ENCODE data around the gene NLRC5. TPM values are rescaled to one million over a fixed set of nuclear protein-coding genes. Genes with fewer than 3 reads are reported as not detected.
"Not testable (repeated sequence)": the region's sequence is repeated elsewhere in the genome, so short reads cannot be mapped to it uniquely, and the experiment has no call there.

Gene NLRC5
- total and polyA plus RNA-seq, 2 donors = 10.7 to 13.3 TPM

DNA sequence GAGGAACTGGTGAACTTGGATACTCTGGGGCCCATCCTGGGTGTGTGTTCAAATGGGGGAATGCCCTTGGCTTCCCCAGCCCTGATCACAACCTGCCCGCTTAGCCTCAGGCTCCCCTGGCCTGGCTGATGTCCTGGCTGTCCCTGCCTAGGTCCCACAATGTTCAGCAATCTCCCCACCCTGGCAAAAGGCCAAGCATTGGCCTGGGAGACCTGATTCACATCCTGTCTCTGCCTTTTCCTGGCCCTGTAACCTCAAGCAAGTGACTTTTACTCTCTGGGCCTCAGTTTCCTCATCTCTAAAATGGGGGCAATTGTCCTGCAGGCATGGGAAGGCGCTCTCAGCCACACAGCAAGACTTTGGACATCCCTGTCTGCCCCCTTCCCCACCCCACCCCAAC, 117.4 kb downstream of the NLRC5 start:
- H3K4me3 ChIP-seq (ENCODE audit: low read depth, low read length) = no peak overlapping the region
- peaks cover 2% of the 10 kb centered on the region for H3K36me3 ChIP-seq (ENCODE audit: insufficient read depth)
- 93% methylated on average over 2 of the region's 2 CpGs for WGBS

DNA sequence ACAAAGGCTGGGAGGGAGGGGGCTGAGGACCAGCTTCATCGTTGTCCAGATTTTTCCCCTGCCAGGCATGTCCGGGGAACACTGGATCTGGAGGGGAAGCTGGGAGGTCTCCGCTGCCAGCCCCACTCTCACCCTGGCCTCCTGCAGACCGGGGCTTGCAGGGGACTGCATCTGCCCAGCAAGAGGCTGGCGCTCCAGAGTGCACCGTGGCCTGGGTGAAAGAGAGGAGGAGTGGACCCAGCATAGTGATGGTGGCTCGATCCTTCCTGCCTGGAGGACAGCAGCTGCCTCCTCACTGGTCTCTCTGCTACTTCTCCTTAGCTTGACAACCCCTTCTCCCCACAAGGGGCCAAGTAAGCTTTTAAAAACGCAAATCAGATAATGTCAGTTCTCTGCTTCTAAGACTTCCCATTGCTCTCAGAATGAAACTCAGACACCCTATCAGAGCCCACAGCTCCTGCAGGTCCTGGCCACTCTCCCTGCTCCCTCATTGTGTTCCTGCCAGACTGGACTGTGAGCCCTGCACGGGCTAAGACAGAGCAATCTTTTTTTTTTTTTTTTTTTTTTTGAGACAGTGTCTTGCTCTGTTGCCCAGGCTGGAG, 118.1 kb downstream of the NLRC5 start:
- DNase-seq (ENCODE audit: extremely low spot score) = no peak
- 57% methylated on average over 9 of the region's 9 CpGs for WGBS
- peaks cover 2% of the 10 kb centered on the region for H3K36me3 ChIP-seq (ENCODE audit: insufficient read depth)

More for the DNA sequence above, 117.4 kb downstream of the NLRC5 start:
- no peak for DNase-seq (ENCODE audit: extremely low spot score)
- H3K4me1 ChIP-seq (ENCODE audit: insufficient read depth) = no peaks in the 10 kb centered on the region
- no peak overlapping the region for H3K27ac ChIP-seq (ENCODE audit: low read depth)

DNA sequence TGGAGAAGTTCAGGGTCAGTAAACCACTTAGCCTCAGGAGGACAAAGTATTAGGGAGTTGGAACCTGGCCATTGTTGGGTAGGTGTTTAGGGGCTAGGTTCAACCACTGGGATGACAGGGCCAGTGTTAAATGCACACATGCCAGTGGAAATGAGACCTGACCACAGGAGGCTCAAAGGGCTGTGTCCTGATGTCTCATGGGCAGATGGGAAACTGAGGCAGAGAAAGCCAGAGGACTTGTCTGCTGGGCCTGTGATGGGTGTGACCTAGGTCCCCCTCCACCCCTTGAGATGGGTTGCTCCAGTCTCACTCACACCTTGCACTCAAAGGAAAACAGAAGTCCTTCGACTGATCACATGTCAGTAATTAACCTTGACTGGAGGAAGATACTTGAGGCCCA, 119.1 kb downstream of the NLRC5 start:
- no peak overlapping the region for H3K4me3 ChIP-seq (ENCODE audit: low read depth, low read length)
- no peaks in the 10 kb centered on the region for H3K4me1 ChIP-seq (ENCODE audit: insufficient read depth)
- peaks cover 2% of the 10 kb centered on the region for H3K36me3 ChIP-seq (ENCODE audit: insufficient read depth)
- DNase-seq (ENCODE audit: extremely low spot score) = no peak
- H3K27ac ChIP-seq (ENCODE audit: low read depth) = no peak overlapping the region
- 78% methylated on average over 1 of the region's 1 CpG for WGBS

More for the DNA sequence above, 118.1 kb downstream of the NLRC5 start:
- Histone ChIP-seq H3K4me3 (ENCODE audit: low read depth, low read length) (no peak overlapping the region), H3K4me1 (ENCODE audit: insufficient read depth) (no peaks in the 10 kb centered on the region), H3K27ac (ENCODE audit: low read depth) (no peak overlapping the region)

DNA sequence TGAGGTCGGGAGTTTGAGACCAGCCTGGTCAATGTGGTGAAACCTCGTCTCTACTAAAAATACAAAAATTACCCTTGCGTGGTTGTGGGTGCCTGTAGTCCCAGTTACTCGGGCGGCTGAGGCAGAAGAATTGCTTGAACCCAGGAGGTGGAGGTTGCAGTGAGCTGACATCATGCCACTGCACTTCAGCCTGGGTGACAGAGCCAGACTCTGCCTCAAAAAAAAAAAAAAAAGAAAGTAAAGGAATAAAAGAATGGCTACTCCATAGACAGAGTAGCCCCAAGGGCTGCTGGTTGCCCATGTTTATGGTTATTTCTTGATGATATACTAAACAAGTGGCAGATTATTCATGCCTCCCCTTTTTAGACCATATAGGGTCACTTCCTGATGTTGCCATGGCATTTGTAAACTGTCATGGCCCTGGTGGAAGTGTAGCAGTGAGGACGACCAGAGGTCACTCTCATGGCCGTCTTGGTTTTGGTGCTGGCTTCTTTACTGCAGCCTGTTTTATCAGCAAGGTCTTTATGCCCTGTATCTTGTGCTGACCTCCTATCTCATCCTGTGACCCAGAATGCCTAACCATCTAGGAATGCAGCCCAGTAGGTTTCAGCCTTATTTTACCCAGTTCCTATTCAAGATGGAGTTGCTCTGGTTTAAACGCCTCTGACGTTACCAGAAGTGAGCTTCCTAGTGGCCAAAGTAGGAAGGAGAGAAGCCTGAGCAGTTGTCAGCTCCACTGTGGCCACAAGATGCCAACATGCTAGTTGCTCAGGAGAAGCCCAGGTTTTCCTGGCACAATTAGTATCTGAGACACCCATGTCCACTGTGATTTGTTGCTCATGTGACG, 120.1 kb downstream of the NLRC5 start:
- H3K4me3 ChIP-seq (ENCODE audit: low read depth, low read length); H3K27ac ChIP-seq (ENCODE audit: low read depth); DNase-seq (ENCODE audit: extremely low spot score); H3K4me1 ChIP-seq (ENCODE audit: insufficient read depth); H3K36me3 ChIP-seq (ENCODE audit: insufficient read depth): not testable (repeated sequence)
- WGBS = 90% methylated on average over 10 of the region's 10 CpGs

DNA sequence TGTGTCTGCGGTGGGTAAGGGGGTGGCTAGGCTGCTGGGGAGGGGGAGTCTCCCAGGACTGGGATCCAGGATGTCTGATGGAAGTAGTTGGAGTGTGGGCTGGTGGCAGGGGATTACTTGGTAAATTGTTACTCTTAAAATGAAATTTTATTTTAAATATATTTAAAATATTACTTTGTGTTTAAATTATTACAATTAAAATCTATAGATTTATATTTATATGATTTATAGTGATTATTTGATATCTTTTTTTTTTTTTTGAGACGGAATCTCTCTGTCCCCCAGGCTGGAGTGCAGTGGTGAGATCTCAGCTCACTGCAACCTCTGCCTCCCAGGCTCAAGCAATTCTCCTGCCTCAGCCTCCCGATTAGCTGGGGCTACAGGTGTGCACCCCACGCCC, 121.6 kb downstream of the NLRC5 start:
- DNase-seq (ENCODE audit: extremely low spot score) = no peak
- no peak overlapping the region for H3K4me3 ChIP-seq (ENCODE audit: low read depth, low read length)
- H3K4me1 ChIP-seq (ENCODE audit: insufficient read depth) = no peaks in the 10 kb centered on the region
- WGBS = 92% methylated on average over 4 of the region's 4 CpGs
- H3K27ac ChIP-seq (ENCODE audit: low read depth) = no peak overlapping the region
- no peaks in the 10 kb centered on the region for H3K36me3 ChIP-seq (ENCODE audit: insufficient read depth)

DNA sequence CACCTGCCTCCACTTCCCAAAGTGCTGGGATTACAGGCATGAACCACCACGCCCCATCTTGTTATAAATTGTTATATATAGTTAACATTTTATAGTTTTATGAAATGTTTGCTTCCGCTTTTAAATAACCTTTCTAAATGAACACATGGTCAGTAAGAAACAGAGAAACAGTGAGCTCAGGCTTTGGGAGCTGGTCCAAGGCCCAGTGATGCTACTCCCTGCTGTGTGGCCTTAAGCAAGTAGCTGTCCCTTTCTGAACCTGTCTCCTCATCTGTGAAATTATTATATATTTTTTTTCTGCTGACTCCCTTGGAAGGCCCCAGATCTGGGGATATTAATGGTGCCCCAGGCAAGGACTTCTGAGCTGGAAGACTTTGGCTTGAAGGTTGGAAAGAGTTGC, 122.1 kb downstream of the NLRC5 start:
- WGBS = 94% methylated on average over 2 of the region's 2 CpGs
- no peaks in the 10 kb centered on the region for H3K4me1 ChIP-seq (ENCODE audit: insufficient read depth)
- H3K27ac ChIP-seq (ENCODE audit: low read depth) = no peak overlapping the region

DNA sequence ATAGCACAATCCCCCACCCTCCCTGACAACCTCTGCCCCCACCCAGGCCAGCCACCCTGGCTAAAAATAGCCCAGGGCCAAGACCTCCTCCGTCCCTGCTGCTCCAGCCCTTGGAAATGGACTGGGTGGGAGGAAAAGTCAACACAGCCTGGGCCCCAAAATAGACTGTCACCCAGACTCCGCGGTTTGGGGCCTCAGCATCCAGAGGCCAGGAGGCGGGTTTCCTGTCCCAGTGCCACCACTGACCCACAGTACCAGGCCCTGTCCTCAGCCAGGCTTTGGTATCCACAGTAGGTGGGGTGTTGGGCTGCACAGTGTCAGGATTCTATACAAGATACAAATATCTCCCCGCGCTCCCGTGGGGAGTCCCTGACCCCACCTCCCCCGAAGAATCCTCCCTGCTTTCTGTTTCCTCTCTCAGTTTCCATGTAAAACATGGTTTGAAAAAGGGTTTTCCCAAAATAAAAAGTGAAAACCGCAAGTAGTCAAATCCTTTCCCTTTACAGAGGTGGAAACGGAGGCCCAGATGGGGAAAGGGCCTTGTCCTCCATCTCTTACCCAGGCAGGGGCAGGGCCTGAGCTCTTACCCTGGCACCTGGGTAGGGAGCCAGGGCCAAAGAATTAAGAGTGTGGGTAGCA, 123.2 kb downstream of the NLRC5 start:
- Histone ChIP-seq H3K27ac (ENCODE audit: low read depth) (no peak overlapping the region), H3K36me3 (ENCODE audit: insufficient read depth) (peaks cover under 1% of the 10 kb centered on the region), H3K4me1 (ENCODE audit: insufficient read depth) (no peaks in the 10 kb centered on the region), H3K4me3 (ENCODE audit: low read depth, low read length) (no peak overlapping the region)
- DNase-seq (ENCODE audit: extremely low spot score) = no peak
- 73% methylated on average over 10 of the region's 10 CpGs for WGBS

More for the DNA sequence above, 122.1 kb downstream of the NLRC5 start:
- DNase-seq (ENCODE audit: extremely low spot score) = no peak
- H3K4me3 ChIP-seq (ENCODE audit: low read depth, low read length) = no peak overlapping the region
- H3K36me3 ChIP-seq (ENCODE audit: insufficient read depth) = no peaks in the 10 kb centered on the region

DNA sequence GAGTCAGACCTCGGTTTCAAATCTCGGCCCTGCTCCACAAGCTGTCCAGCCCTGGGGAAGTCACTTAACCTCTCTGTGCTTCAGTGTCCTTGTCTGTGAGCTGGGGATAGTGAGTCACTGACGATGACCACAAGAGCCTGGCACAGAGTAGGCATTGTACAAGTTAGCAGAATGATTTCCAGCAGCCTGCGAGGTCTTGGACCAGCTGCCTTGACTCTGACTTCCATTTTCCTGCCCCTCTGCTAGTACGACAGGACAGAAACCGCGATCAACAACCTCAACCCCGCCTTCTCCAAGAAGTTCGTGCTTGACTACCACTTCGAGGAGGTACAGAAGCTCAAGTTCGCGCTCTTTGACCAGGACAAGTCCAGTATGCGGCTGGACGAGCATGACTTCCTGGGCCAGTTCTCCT, 123.7 kb downstream of the NLRC5 start:
- Histone ChIP-seq H3K4me3 (ENCODE audit: low read depth, low read length) (no peak overlapping the region), H3K36me3 (ENCODE audit: insufficient read depth) (peaks cover 2% of the 10 kb centered on the region), H3K4me1 (ENCODE audit: insufficient read depth) (no peaks in the 10 kb centered on the region), H3K27ac (ENCODE audit: low read depth) (no peak overlapping the region)
- 91% methylated on average over 14 of the region's 14 CpGs for WGBS
- no peak for DNase-seq (ENCODE audit: extremely low spot score)

DNA sequence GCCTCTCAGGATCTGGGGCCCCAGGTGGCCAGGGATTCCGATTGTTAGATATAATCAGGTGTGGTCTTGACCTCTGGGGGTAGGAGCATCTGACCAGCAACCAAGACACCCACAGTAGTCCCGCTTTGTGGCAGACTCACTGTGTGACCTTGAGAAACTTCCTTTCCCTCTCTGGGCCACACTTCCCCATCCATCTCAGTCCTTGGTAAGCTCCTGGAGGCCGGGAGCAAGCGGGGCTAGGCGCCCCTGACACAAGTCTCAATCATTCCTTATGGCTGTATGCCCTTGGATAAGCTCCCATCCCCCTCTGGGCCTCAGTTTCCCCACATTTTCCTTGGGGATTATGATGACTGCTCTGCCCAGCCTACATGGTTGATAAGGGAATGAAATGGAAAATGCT, 124.3 kb downstream of the NLRC5 start:
- WGBS = 96% methylated on average over 5 of the region's 5 CpGs
- Histone ChIP-seq H3K27ac (ENCODE audit: low read depth) (no peak overlapping the region), H3K36me3 (ENCODE audit: insufficient read depth) (peaks cover 2% of the 10 kb centered on the region), H3K4me1 (ENCODE audit: insufficient read depth) (no peaks in the 10 kb centered on the region), H3K4me3 (ENCODE audit: low read depth, low read length) (no peak overlapping the region)
- no peak for DNase-seq (ENCODE audit: extremely low spot score)

DNA sequence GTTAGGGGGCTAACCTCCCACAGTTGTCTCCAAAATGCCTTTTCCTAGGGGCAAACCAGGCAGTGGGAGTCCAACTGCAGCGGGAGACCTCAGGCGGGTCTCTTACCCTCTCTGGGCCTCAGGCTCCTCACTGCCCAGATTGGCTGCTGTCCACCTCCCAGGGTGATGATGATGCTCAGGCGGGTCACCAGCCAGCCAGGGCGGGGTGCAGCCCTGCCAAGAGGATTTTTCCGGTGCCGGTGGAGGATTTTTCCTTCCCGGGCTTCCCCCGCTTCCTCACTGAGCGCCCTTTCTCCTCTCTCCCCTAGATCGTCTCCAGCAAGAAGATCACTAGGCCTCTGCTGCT, 125.8 kb downstream of the NLRC5 start:
- WGBS = 45% methylated on average over 10 of the region's 10 CpGs
- no peak overlapping the region for H3K4me3 ChIP-seq (ENCODE audit: low read depth, low read length)
- H3K4me1 ChIP-seq (ENCODE audit: insufficient read depth) = no peaks in the 10 kb centered on the region
- H3K27ac ChIP-seq (ENCODE audit: low read depth) = no peak overlapping the region
- no peak for DNase-seq (ENCODE audit: extremely low spot score)
- peaks cover 2% of the 10 kb centered on the region for H3K36me3 ChIP-seq (ENCODE audit: insufficient read depth)

DNA sequence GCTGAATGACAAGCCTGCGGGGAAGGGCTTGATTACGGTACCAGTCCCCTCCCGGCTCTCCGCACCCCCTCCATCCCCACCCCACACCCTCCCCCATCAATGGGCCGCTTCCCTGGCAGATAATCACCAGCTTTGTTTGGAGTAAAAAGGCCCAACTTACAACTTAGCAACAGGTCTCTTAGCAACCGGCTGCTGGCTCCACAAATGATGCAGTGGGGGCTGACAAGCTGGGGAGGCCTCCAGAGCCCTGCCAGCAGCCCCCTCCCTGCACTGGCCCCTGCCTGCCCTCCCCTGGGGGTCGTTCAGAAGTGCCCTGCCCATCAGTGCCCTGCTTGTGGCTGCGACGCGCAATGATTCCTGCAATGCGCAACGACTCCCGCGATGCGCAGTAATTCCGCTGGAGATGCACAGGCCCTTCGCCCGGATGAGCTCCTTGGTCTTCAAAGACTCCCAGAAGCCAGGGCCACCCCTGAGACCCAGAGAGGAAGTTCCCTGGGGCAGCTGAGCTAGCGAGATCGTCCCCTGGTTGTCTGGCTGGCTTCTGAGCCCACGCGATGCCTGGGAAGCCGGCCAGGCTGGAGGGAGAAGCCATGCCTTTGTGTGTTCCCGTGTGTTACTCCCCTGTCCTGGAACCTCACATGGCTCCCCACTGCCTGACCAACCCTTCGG, 126.3 kb downstream of the NLRC5 start:
- peaks cover 2% of the 10 kb centered on the region for H3K36me3 ChIP-seq (ENCODE audit: insufficient read depth)

DNA sequence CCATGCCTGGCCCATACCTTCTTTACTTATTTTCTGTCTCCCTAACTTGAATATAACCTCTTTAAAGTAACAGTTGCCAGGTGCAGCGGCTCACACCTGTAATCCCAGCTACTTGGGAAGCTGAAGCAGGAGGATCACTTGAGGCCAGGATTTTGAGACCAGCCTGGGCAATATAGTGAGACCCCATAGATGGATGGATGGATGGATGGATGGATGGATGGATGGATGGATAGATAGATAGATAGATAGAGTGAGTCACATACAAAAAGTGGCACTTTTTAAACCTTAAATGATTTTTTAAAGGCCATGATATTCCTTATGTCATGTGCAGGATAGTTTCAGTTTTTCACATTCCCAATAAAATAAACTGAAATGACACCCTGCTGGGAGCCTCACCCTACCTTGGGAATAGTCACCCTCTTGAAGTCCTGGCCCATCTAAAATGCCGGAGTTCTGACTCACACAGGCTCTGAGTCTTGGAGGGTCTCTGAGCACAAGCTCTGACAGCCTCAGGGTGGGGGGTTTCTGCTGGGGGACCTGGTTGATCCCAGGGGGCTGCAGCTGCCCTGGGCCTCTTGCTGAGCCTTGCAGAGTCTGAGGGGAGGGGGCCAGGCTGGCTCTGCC, 129.2 kb downstream of the NLRC5 start:
- DNase-seq (ENCODE audit: extremely low spot score) = no peak
- Histone ChIP-seq H3K27ac (ENCODE audit: low read depth) (no peak overlapping the region), H3K36me3 (ENCODE audit: insufficient read depth) (peaks cover 2% of the 10 kb centered on the region), H3K4me1 (ENCODE audit: insufficient read depth) (no peaks in the 10 kb centered on the region), H3K4me3 (ENCODE audit: low read depth, low read length) (no peak overlapping the region)
- WGBS = 96% methylated on average over 2 of the region's 2 CpGs

More for the DNA sequence above, 126.3 kb downstream of the NLRC5 start:
- WGBS = 41% methylated on average over 25 of the region's 25 CpGs
- H3K4me3 ChIP-seq (ENCODE audit: low read depth, low read length) = no peak overlapping the region
- DNase-seq (ENCODE audit: extremely low spot score) = no peak
- no peaks in the 10 kb centered on the region for H3K4me1 ChIP-seq (ENCODE audit: insufficient read depth)
- no peak overlapping the region for H3K27ac ChIP-seq (ENCODE audit: low read depth)

DNA sequence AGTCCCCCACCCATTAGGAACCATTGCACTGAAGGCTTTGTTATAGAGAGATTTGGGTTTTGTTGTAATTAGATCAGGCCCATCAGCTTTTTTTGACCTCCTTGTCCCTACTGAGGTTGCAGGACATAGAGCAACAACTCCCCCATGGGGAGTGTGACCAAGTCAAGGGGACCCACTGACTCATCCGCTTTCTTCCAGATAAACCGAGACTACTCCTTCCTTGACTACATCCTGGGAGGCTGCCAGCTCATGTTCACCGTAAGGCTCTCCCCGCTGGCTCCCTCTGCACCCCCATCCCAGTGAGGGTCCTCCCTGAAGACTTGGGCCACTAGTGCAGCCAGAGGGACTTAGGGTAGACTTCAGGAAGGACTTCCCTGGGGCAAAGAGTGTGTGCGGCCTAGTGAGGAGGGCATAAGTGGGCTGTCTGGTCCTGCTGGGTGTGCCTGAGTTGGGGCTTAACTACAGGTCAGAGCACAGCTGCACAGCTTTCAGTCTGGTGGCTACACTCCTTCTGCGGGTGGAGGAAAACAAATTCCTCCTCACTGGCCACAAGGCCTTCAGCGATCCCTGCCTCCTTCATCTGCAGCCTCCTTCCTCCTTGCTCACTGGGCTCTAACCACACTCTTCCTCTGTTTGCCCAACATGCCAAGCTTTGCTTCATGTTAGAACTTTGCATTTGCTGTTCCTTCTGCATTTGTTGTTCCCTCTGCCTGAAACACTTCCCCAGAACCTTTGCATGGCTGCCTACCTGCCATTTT, 134.0 kb downstream of the NLRC5 start:
- no peak for DNase-seq (ENCODE audit: extremely low spot score)
- no peaks in the 10 kb centered on the region for H3K4me1 ChIP-seq (ENCODE audit: insufficient read depth)
- no peak overlapping the region for H3K4me3 ChIP-seq (ENCODE audit: low read depth, low read length)
- no peaks in the 10 kb centered on the region for H3K36me3 ChIP-seq (ENCODE audit: insufficient read depth)
- 90% methylated on average over 7 of the region's 7 CpGs for WGBS
- no peak overlapping the region for H3K27ac ChIP-seq (ENCODE audit: low read depth)
